NOMO-1 treated with dmso at 0.1 percent for 144 hours (cell line): Measurements from ENCODE around the gene NOC2L.
"Not testable (repeated sequence)": the region's sequence is repeated elsewhere in the genome, so short reads cannot be mapped to it uniquely, and the experiment has no call there.

Source experiments
- DNase-seq: peaks from one replicate; lab custom pipeline; 2025; ENCODE audit not compliant: unreplicated experiment; lab: John Stamatoyannopoulos, UW

The NOC2L gene

GRCh38 chr1:962381-963300 is 3.6 kb upstream of the NOC2L start:
- no peak for DNase-seq

- no peak for DNase-seq
Observed at GRCh38 chr1:961132-961669, 2.1 kb upstream of the NOC2L start.

GRCh38 chr1:960363-961131 is 1.5 kb upstream of the NOC2L start, which contains the start of gene KLHL17:
Gene KLHL17, plus strand, starts transcription at chr1:960584. Its CDS starts 110 bp downstream, at chr1:960694.
- peak; percentile 45 for DNase-seq

GRCh38 chr1:959731-960362 is 791 bp upstream of the NOC2L start:
- DNase-seq, result no peak

GRCh38 chr1:956636-957035 is 2.4 kb downstream of the NOC2L start:
- no peak for DNase-seq

GRCh38 chr1:955474-955873 is 3.6 kb downstream of the NOC2L start:
- peak; percentile 61 for DNase-seq

- no peak for DNase-seq
Observed at GRCh38 chr1:954927-955326, 4.1 kb downstream of the NOC2L start.

GRCh38 chr1:953524-954320 is 5.3 kb downstream of the NOC2L start:
- DNase-seq, result no peak

- DNase-seq, result no peak
Observed at GRCh38 chr1:952603-953002, 6.5 kb downstream of the NOC2L start.

GRCh38 chr1:952201-952600 is 6.9 kb downstream of the NOC2L start:
- DNase-seq, result no peak

GRCh38 chr1:951364-951763 is 7.7 kb downstream of the NOC2L start:
- DNase-seq, result no peak

- DNase-seq, result no peak
Observed at GRCh38 chr1:950881-951280, 8.2 kb downstream of the NOC2L start.

GRCh38 chr1:950268-950667 is 8.8 kb downstream of the NOC2L start:
- DNase-seq, result no peak

GRCh38 chr1:947958-948357 is 11.1 kb downstream of the NOC2L start:
- DNase-seq, result no peak

- DNase-seq, result not testable (repeated sequence)
Observed at GRCh38 chr1:946811-947210, 12.2 kb downstream of the NOC2L start.

GRCh38 chr1:945688-946556 is 13.1 kb downstream of the NOC2L start:
- no peak for DNase-seq

GRCh38 chr1:944341-945325 is 14.4 kb downstream of the NOC2L start:
- no peak for DNase-seq
